Jurkat, Clone E6-1 (cell line): Measurements from ENCODE around the gene HECW1.
A peak's percentile ranks its signal among the peaks of the same experiment; 100 is the strongest.

Source experiments
- DNase-seq: peaks from one replicate; pipeline ENCODE4 v3.0.0-alpha.2; 2011; ENCODE audit warnings: low read depth, low spot score
- H3K4me3 ChIP-seq: 2 replicates; pipeline ENCODE4 v1.5.1; 2011; ENCODE audit warnings: mild to moderate bottlenecking, low read length, control low read depth, moderate library complexity

The HECW1 gene

DNA sequence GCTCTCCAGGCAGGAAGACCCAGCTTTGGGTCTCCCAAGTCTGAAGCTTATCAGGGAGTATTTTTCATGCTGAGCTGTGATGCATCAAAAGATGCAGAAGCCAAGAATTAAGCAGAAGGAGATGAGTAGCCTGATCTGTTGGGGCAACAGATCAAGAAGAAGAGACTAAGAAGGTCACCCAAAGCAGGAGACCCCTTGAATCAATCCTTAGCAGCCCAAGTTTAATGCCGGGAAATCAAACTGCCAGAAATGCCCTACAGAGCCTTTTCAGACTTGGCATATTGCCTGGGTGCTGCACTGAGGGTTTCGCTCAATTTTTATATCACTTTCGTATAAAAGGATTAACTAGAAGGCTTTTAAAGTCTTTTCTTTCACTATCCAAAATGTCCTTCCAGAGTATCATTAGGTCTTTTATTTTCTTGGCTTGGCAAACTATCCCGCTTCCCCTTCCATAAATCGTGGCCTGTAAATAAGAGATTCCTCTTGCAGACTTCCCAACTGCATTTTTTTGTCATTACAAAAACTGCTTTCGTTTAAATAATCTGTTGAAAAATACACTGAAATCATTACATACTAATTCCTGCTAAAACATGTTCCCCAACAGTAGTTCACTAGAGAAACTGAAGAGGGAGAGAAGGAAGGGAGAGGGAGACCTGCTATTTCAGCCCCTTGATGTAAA, 421.5 kb downstream of the HECW1 start:
- no peak overlapping the region for H3K4me3 ChIP-seq
- DNase-seq: no peak

DNA sequence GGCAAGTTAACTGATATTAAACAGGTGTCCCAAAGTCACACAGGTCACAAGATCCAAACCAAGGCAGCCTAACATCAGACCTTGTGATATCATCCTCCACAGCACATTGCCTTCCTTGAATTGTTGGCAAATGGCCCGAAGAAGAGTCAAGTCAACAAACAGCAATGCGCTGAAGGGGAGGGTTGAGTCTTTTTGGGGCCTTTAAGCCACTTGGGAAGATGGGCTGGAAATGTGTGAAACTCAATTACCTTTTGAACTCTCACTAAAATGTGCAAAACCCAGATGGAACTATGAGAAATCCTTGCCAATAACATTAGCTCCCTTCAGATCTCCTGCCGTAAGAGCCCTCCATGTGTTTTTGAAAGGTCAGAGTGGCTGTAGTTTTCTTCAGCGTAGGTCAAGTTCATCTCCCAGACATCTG, 422.6 kb downstream of the HECW1 start:
- no peak overlapping the region for H3K4me3 ChIP-seq
- no peak for DNase-seq

DNA sequence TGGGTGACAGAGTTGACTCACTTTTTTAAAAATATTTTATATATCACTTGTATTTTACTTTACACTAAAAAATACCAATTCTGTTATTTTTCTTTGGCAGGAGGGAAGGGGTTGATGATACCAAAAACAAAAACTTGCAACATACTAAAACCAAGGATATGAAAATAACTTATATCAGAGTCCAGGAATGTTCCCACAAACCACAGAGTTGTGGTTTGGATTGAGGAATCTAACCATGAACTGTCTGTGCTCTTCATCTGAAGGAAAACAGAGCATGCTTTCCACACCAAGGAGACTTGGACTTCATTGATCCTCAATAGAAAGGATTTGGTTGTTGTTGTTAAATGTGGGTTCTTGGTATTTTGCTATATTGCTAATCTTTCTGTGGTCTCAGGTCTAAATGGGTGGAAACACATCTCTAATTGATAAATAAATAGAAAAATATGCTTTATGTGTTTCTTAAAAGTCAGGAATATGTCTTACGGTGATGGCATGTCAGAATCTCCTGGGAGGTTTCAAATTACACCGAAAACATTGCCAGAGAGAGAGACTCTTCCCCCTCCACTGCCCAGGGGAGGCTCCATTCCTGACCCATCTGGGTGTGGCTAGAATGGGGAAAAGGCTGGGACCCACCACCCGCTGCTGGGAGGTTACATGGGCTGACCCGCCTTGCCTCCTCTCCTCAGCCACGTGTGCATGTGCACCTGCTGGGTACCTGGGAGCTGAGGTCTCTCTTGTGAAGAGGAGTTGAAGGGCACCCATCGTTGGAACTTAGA, 423.6 kb downstream of the HECW1 start:
- no peak for DNase-seq
- no peak overlapping the region for H3K4me3 ChIP-seq

DNA sequence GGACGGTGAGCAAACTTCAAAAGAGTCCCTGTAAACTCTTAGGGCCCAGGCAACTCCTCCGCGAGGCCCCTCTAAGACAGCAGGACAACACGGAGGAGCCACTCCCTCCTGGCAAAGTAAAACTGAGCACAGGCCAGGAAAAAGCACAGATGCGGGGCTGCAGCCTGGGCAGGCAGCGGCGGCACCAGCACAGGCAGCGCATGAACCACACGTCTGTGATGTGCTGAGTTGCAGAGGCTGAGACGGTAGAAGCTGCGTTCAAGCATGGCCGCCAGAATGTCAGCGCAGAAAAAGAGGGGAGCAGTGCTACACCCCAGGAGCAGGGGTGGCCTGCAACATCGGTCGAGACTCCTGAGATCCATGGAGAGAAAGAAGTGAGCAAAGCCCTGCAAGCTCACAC, 424.3 kb downstream of the HECW1 start:
- no peak for DNase-seq
- no peak overlapping the region for H3K4me3 ChIP-seq

DNA sequence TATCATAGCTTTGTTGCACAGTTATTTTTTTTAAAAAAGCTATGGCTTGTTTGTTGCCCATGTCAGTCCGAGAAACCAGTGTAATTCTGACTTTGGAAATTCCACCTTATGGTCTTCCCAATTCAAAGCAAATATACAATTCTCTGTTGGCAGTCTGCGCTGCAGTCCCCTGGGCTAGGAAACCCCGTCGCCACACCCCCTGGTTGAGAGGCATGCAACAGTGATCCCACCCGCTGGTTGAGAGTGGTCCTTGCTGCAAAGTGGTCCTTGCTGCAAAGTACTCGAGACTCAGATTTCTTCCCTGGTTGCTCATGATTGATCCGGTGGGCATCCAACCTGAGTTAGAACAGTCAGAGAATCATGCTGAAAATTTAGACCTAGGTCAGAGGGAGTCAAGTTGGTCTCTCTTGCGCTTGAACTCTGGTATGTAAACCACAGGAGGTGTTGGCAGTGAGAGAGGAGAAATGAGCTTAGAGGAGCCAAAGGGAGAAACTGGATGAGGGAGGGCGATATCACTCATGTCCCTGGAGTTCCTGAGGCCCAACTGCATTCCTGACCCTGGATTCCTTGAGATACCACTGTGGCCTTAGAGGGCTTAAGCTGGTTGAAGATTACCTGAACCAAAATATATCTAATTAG, 425.4 kb downstream of the HECW1 start:
- no peak for DNase-seq
- H3K4me3 ChIP-seq: no peak overlapping the region

DNA sequence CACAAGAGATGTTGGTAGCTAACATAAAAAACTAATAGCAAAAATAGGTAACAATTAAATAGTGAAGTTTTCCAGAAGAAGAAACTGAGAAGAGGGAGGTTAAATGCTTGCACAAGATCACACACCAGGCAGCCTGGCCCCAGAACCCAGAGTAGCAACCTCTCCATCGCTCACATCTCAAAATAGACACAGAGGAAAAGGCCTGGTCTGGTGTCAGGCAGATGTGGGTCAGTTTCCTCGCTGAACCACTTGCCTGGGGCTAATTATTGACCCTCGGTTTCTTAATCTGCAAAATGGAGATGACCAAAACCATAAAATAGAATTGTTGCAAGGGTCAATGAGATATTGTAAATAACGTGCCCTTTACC, 425.9 kb downstream of the HECW1 start:
- no peak for DNase-seq
- H3K4me3 ChIP-seq: no peak overlapping the region

DNA sequence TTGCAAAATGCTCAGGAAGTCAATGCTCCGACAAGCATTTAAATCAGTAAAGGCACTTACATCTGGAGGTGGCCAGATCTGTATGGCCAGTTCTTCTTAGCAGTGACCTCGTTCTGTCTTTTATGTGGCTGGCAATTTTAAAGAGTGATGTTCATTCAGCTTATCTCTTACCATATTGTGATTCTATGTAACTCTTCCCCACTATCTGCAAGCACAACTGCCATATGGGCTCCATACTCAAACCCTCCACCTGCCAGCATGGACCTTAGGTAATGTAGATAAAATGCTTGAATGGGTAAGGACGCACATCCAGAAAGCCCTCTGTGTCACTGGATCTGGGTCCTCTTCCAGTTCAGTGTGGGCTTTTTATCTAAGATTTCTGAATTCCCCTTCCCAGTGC, 428.0 kb downstream of the HECW1 start:
- no peak overlapping the region for H3K4me3 ChIP-seq
- DNase-seq: no peak

DNA sequence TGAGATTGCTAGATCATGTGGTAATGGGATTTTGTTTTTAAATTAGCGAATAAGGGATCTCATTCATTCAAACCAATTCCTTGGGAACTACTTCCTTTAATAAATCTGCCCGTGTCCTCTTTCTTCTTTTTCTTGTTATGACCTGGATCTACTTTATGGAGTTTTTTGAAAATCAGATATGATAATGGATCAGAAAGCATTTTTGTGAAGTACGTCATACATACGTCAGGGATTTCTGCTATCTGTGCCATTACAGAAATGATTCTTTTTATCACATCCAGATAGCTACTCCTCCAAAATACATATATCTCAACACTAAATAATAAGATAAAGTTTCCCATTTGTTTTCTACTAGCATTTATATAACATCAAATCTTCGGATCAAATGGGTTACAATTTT, 430.3 kb downstream of the HECW1 start:
- no peak overlapping the region for H3K4me3 ChIP-seq
- DNase-seq: no peak

DNA sequence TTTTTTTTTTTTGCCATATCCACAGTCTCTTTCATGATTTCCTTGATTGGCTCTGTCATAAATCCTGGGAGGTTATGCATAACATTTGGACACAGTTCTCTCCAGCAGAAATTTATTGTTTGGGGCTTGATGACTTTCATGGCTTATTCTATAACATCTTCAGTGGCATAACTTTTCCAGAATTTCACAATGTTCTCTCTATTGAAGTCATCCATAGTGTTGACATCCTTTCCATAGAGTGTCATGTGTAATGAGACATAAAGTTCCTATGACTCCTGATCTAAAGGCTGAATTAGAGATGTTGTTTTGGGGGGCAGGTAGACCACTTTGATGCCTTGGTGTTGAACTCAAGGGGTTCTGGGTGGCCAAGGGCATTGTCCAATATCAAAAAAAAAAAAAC, 433.8 kb downstream of the HECW1 start:
- no peak overlapping the region for H3K4me3 ChIP-seq
- no peak for DNase-seq

DNA sequence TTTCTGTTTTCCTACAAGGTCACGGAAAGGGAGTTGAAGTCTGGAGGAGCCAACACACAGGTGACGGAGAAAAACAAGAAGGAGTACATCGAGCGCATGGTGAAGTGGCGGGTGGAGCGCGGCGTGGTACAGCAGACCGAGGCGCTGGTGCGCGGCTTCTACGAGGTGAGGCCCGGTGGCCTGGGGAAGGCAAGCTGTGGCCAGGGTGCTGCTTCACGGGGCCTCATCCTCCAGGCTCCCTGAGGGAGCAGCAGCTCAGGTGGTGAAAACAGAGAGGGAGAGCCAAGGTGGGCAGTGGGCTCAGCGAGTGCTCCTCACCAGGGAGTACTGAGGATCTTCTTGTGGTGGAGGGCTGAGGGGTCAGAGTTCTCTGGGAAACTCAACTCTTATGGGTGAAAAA, 438.0 kb downstream of the HECW1 start:
- no peak overlapping the region for H3K4me3 ChIP-seq
- DNase-seq: no peak

DNA sequence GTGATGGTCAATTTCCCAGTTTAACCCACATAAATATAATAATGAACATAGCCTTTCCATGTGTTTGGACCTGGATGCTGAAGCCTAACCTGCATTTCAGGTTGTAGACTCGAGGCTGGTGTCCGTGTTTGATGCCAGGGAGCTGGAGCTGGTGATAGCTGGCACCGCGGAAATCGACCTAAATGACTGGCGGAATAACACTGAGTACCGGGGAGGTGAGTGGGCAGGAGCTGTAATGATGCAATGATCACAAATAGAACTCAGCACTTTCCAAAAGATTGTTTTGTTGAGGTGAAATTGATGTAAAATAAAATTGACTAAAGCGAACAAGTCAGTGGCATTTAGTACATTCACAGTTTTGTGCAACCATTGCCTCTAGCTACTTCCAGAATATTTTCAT, 439.7 kb downstream of the HECW1 start:
- DNase-seq: no peak

DNA sequence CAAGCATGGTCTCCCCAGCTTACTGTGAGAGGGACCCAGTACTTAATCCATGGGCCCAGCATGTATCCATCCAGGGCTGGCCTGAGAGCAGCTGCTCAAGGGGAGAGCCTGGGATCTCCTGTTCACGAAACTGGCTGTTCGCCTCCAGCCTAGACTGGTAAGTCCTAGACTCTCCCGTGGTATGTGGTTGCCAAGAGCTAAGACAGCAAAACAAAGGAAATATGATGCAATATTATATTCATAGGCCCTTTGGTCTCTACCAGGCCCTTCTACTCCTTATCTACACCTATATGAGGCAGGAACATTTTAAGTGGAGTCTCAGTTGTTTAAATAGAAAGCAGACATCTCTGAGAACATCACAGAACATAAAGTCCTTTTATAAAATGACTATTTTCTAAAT, 441.6 kb downstream of the HECW1 start:
- DNase-seq: peak; percentile 70
- peak overlapping the region; percentile 5 for H3K4me3 ChIP-seq

More for the DNA sequence above, 439.7 kb downstream of the HECW1 start:
- H3K4me3 ChIP-seq: no peak overlapping the region

DNA sequence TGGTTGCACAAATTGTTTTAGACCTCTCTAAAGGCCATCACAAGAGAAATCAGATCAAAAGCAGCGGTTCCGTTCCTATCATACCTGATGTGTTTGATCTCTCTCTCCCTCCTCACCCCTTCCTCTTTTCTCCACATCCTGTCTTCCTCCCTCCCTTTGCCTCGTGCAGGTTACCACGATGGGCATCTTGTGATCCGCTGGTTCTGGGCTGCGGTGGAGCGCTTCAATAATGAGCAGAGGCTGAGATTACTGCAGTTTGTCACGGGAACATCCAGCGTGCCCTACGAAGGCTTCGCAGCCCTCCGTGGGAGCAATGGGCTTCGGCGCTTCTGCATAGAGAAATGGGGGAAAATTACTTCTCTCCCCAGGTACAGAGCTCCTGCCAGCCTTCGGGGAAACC, 442.0 kb downstream of the HECW1 start:
- no peak overlapping the region for H3K4me3 ChIP-seq
- DNase-seq: peak; percentile 91

DNA sequence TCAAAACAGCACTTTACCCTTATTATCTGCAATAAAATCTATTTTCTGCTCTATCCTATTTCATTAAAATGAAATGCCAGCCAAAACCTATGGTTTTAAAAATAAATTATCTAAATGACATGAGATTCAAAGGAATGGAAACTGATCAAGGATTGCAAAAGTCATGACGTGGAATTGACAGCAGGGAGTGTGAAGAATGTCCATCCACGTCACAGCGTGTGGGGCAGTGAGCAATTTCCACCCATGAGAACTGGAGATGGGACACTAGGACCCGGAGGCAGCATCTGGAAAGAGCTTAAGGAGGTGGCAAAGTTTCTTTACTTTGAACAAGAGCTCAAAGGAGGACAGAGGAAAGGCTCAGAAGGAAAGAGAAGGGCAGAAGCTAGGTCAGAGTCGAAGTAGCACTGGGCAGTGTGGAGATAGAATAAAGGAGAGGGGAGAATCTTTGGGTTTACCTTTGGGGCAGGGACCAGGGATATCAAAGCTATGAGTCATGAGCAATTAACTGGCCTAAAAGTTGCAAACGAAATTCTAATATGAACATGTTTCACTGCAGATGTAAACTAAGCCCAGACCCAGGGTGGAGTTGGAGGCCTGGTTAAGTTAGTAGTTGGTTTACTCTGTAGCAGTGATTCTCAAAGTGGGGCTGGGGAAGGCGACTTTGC, 445.5 kb downstream of the HECW1 start:
- no peak for DNase-seq
- H3K4me3 ChIP-seq: no peak overlapping the region

DNA sequence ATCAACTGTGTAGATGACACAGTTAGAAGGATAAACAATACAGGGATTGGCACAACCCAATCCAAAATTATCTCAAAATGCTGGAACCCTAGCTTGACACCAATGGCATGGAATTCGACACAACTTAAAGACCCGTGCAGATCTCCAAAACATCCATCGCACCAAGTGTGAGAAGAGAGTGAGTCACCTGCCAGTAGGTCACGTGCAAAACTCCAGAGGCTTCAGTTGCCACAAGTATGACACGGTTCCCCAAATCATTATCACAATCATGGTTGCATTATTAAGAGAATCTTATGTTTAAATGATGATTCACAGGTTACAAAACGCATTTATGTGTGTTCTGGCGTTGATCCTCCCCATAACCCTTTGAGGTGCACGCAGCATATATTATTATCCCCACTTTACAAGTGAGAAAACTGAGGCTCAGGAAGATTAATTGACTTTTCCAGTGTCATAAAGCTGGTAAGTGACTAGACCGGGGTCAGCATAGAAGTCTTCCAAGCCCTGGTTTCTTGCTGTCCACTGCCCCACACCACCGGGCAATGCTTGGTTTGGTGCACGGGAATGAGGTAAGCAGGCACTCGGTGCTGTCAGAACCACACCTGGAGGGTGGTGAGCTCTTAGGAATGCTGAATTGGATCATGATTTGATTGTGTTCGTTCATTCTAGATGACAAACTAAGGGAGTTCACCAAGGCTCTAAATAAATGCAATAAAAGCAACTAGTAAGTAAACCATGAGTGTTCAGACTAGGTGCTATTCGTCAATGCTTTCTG, 446.9 kb downstream of the HECW1 start:
- DNase-seq: no peak

DNA sequence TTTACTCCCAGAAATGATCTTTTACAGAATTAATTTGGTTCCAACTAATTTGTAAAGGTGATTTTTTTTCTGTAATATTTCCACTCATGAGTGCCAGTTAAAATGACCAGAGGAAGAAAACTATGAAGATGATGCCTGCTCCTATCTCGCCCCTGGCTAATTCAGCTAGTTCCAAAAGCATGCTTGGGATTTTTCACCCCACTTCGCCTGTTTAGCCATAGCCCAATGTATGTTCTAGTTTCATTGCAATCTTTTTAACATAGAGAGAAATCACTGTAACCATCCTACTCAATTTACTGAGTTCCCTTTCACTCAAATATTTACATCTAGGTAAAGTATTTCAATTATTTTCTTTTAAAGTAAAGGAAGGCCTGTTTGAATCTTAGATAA, 447.5 kb downstream of the HECW1 start:
- H3K4me3 ChIP-seq: no peak overlapping the region
- DNase-seq: no peak

More for the DNA sequence above, 446.9 kb downstream of the HECW1 start:
- no peak overlapping the region for H3K4me3 ChIP-seq

DNA sequence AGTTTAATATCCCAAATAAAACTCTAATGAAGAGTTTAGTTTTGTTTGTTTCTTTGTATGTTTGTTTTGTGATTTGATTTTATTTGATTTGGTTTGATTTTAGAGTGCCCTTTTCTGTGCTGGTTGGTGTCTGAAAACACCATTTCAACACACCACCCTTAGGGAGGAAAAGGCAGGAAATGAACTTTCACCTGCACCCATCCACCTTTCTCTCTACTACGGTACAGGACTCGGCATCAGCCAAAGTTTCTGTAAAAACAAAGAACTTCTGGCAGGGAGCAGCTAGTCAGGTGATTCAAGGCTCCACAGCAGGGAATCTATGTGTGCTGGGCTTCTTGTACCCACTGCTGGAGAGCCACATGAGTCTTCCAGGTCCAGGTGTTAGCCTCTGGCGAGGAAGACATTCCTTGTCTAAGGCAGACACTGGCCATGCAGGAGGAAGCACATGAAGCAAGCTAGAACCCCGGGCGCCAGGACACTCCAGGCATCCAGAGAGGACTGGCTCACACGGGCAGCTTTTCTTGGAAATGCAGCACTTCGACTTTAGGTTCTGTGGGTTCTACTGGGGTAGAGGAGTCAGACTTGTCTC, 448.4 kb downstream of the HECW1 start:
- H3K4me3 ChIP-seq: no peak overlapping the region
- no peak for DNase-seq

DNA sequence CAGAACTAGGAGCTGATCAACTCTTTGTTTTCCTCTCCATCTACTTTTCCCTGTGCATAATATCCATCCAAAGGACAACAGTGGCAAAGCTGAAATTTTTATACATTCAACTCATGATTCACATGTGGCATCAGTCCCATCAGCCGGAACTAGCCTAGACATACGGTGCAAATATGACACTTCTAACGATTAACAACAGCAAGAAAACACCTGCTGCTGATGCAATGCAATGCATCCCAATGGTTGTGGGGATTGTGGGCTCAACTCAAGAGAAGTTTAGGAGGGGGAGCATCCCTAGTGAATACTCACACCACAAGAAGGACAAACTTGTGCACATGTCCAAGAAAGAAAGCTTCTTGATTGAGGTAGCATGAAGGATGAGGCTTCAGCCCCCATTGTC, 449.9 kb downstream of the HECW1 start:
- DNase-seq: no peak
- no peak overlapping the region for H3K4me3 ChIP-seq

DNA sequence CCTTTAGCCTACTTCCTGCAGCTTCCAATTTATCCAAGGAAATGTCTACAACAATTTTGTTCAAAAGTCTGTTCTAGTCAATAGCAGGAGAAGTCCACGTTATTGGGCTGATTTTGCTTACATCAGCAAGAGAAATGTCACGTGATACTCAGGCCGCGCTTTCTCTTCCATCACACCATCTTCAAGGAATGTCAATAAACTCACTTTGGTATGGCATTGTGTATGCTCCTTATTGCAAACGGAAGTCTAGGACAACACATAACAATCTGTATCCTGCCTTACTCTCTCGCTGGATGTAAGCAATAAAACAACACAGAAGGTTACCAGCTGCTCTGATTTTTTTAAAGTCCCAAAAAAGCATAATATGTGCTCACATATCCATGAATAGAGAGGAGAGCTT, 453.3 kb downstream of the HECW1 start:
- H3K4me3 ChIP-seq: no peak overlapping the region
- DNase-seq: no peak
